Endothelial cell of umbilical vein (primary cell): Measurements from ENCODE around the gene ATP11C. TPM values are rescaled to one million over a fixed set of nuclear protein-coding genes. Genes with fewer than 3 reads are reported as not detected.

Source experiments
- BruUV-seq: library from RNA; stranded (reverse); fragments of 400-500 nt; replicated peaks from 2 replicates; lab custom pipeline; 2021; lab: Mats Ljungman, UMichigan
- CTCF ChIA-PET: fragments of 300-600, 350-600 bp; sonication (Branson Sonifier 250); formaldehyde crosslinking; loops from one replicate; lab custom pipeline; 2021; ENCODE audit warnings: antibody characterized with exemption, inconsistent platforms; lab: Charles Lee
- POLR2A ChIA-PET: fragments of 300-600, 350-600 bp; sonication (Branson Sonifier 250); formaldehyde crosslinking; loops from one replicate; lab custom pipeline; 2021; ENCODE audit warnings: antibody characterized with exemption, inconsistent platforms; lab: Charles Lee
- DNase-seq: peaks from one replicate; pipeline ENCODE4 v3.0.0-alpha.2; 2011; ENCODE audit warnings: low read depth, low spot score
- FAIRE-seq: peaks from 2 replicates; lab custom pipeline; 2011; peaks lifted over from hg19 to GRCh38; lab: Jason Lieb, UNC
- H2AFZ ChIP-seq: 2 replicates; pipeline ENCODE4 v1.6.0; 2012; ENCODE audit warnings: low read depth, low read length, control low read depth, inconsistent platforms
- H3K27ac ChIP-seq: 2 replicates; pipeline ENCODE4 v1.5.1; 2011; ENCODE audit warnings: low read depth, mild to moderate bottlenecking, control low read depth, low read length, moderate library complexity; ENCODE audit not compliant: insufficient read depth
- H3K27me3 ChIP-seq, 2 experiments: 2 replicates each; pipeline versions ENCODE4 v1.6.0 to v1.6.1; 2011; ENCODE audit warnings: low read length in 2 of 2, mixed read lengths in 1 of 2; ENCODE audit not compliant: control insufficient read depth in 2 of 2, insufficient read depth in 2 of 2
- H3K36me3 ChIP-seq, 2 experiments: 2 replicates in 1 of 2; 3 replicates in 1 of 2; pipeline ENCODE4 v1.5.1; 2011; ENCODE audit warnings: low read length in 2 of 2, mild to moderate bottlenecking in 1 of 2, moderate library complexity in 1 of 2; ENCODE audit not compliant: control insufficient read depth in 2 of 2, insufficient read depth in 2 of 2; ENCODE audit errors: extremely low read depth in 1 of 2
- H3K4me1 ChIP-seq: 3 replicates; pipeline ENCODE4 v1.5.1; 2011; ENCODE audit warnings: mild to moderate bottlenecking, low read length; ENCODE audit not compliant: control insufficient read depth, insufficient read depth; ENCODE audit errors: extremely low read depth
- H3K4me2 ChIP-seq: 2 replicates; pipeline ENCODE4 v1.6.1; 2011; ENCODE audit warnings: low read length, control low read depth, mixed read lengths; ENCODE audit not compliant: insufficient read depth
- H3K4me3 ChIP-seq, 3 experiments: fragments of 200-600 bp in 1 of 3; sonication (generic), shearing (Covaris generic) in 1 of 3; replicated peaks in 1 of 3; 2 replicates each; pipeline ENCODE4 v1.5.1; 2011 to 2016; ENCODE audit warnings: control low read depth in 3 of 3, low read length in 3 of 3, mild to moderate bottlenecking in 2 of 3, inconsistent platforms in 1 of 3, low read depth in 1 of 3, moderate library complexity in 1 of 3; ENCODE audit not compliant: insufficient read depth in 1 of 3
- H3K79me2 ChIP-seq: 2 replicates; pipeline ENCODE4 v1.6.0; 2012; ENCODE audit warnings: low read length, inconsistent platforms; ENCODE audit not compliant: control insufficient read depth, insufficient read depth
- H3K9ac ChIP-seq: replicated peaks from 2 replicates; pipeline ENCODE3; 2011; ENCODE audit warnings: low read length, control low read depth; ENCODE audit not compliant: insufficient read depth; ENCODE audit errors: extremely low read depth
- H3K9me1 ChIP-seq: replicated peaks from 3 replicates; pipeline ENCODE4 v1.6.0; 2011; ENCODE audit warnings: mild to moderate bottlenecking, low read length; ENCODE audit not compliant: control insufficient read depth, insufficient read depth; ENCODE audit errors: extremely low read depth
- H3K9me3 ChIP-seq: replicated peaks from 2 replicates; pipeline ENCODE4 v1.5.1; 2012; ENCODE audit warnings: low read length, inconsistent platforms; ENCODE audit not compliant: control insufficient read depth, insufficient read depth
- H4K20me1 ChIP-seq: replicated peaks from 2 replicates; pipeline ENCODE3; 2011; ENCODE audit warnings: mild to moderate bottlenecking, low read length; ENCODE audit not compliant: control insufficient read depth, insufficient read depth; ENCODE audit errors: extremely low read depth
- CTCF ChIP-seq, 2 donors: IDR thresholded peaks; 1 replicate in 1 of 2; 2 replicates in 1 of 2; pipeline ENCODE4 v1.5.1; 2011; ENCODE audit warnings: low read length in 2 of 2, mild to moderate bottlenecking in 2 of 2, moderate library complexity in 2 of 2, control low read depth in 1 of 2, inconsistent platforms in 1 of 2, low read depth in 1 of 2; ENCODE audit not compliant: insufficient read depth in 1 of 2; ENCODE audit errors: extremely low read depth in 1 of 2
- EZH2 ChIP-seq: IDR thresholded peaks from 2 replicates; pipeline ENCODE4 v1.6.1; 2012; ENCODE audit warnings: borderline replicate concordance, low read depth, mild to moderate bottlenecking, moderate library complexity, low read length, inconsistent platforms; ENCODE audit not compliant: severe bottlenecking
- JUN ChIP-seq: IDR thresholded peaks from 2 replicates; pipeline ENCODE4 v1.6.1; 2011; ENCODE audit warnings: borderline replicate concordance, low read depth; ENCODE audit not compliant: insufficient read length, insufficient read depth
- MAX ChIP-seq: IDR thresholded peaks from 2 replicates; pipeline ENCODE4 v1.6.1; 2011; ENCODE audit not compliant: insufficient read depth, insufficient read length
- MYC ChIP-seq: IDR thresholded peaks from one replicate; pipeline ENCODE4 v1.6.1; 2011; ENCODE audit warnings: mild to moderate bottlenecking, low read depth, low read length
- POLR2A ChIP-seq: IDR thresholded peaks from 2 replicates; pipeline ENCODE4 v1.6.1; 2012; ENCODE audit warnings: low read depth, mild to moderate bottlenecking, control low read depth, low read length
- POLR2AphosphoS5 ChIP-seq: IDR thresholded peaks from 2 replicates; pipeline ENCODE4 v1.6.1; 2012; ENCODE audit warnings: low read depth, mild to moderate bottlenecking, control low read depth, low read length, moderate library complexity; ENCODE audit not compliant: insufficient read depth
- dilution Hi-C: fragments of 300-500 bp; cut with MboI; formaldehyde crosslinking; loops from one replicate; pipeline ENCODE4 v1.15.0; 2019; ENCODE audit warnings: low sequenced_read_pairs; ENCODE audit not compliant: extremely low pct_ligation_motif_present
- intact Hi-C: fragments of 100-400 bp; cut with micrococcal nuclease; formaldehyde crosslinking; loops from one replicate; pipeline ENCODE4 v1.10.0; 2022
- polyA plus RNA-seq, 4 experiments: library from polyadenylated mRNA; depleted of rRNA in 3 of 4; stranded (reverse) in 3 of 4; unstranded in 1 of 4; fragments of >200 nt; gene quantifications; 2 replicates each; pipeline versions ENCODE4 v1.2.1 to v1.2.3, GENCODE V29; 2011 to 2012; ENCODE audit warnings: missing spikeins in 1 of 4
- total RNA-seq: library from RNA; stranded (reverse); gene quantifications from 2 replicates; pipeline ENCODE4 v1.2.3, GENCODE V29; 2021

ATP11C gene
- total and polyA plus RNA-seq, 2 donors (not counting 3 experiments of a cell fraction or from before 2014, with no cell fraction given) = 9.1 to 31.8 TPM

GRCh38 chrX:139783959-139784358 lies 148.9 kb downstream of the ATP11C start:
- CTCF ChIA-PET = no interaction called here
- no TSS peak for BruUV-seq
- dilution Hi-C loops = no loop called here

More at GRCh38 chrX:139783959-139784358, 148.9 kb downstream of the ATP11C start:
- Histone ChIP-seq H3K9me3 (no peaks in the 10 kb centered on the region), H3K9me1 (no peaks in the 10 kb centered on the region), H3K4me3 (no peak overlapping the region), H3K79me2 (no peaks in the 10 kb centered on the region), H3K9ac (no peak overlapping the region), H3K36me3 (peaks cover 0 to 3% of the 10 kb centered on the region in 2 experiments), H3K27ac (no peak overlapping the region), H3K27me3 (no peaks in the 10 kb centered on the region), H2AFZ (no peak overlapping the region), H3K4me2 (no peak overlapping the region), H3K4me1 (no peaks in the 10 kb centered on the region), H4K20me1 (no peaks in the 10 kb centered on the region)
- DNase-seq = no peak
- TF ChIP-seq POLR2AphosphoS5 (no peak), EZH2 (no peak), POLR2A (no peak), CTCF (IDR thresholded peaks at IDR 0.05; ENCODE audit: extremely low read depth in 1 of 2, insufficient read depth in 1 of 2, low read depth in 1 of 2, low read length in 2 of 2) (no peak), MAX (no peak), JUN (no peak), MYC (no peak)
- FAIRE-seq = no peak
- POLR2A ChIA-PET = no interaction called here
- intact Hi-C loops = no loop called here
